ENCODE data around the gene CPZ. TPM values are rescaled to one million over a fixed set of nuclear protein-coding genes. Genes with fewer than 3 reads are reported as not detected.

CPZ gene
- total RNA-seq, 1 experiment from 2014 or later, result 9.1 TPM

GRCh38 chr4:8582436-8582835 is 10.1 kb upstream of the CPZ start:
- ChIA-PET CTCF (no interaction called here), POLR2A (ENCODE audit: unreplicated experiment) (no interaction called here)
- Histone ChIP-seq H3K27ac (no peak overlapping the region), H3K9me2 (ENCODE audit: insufficient read depth) (no peaks in the 10 kb centered on the region), H3K4me1 (replicated peaks; ENCODE audit: insufficient read depth) (no peaks in the 10 kb centered on the region), H3K4me3 (no peak overlapping the region), H3K27me3 (ENCODE audit: insufficient read depth, low read depth) (no peaks in the 10 kb centered on the region), H3F3A (ENCODE audit: insufficient read depth, low read depth) (no peaks in the 10 kb centered on the region; the same call in 1 of the 2 replicates), H3K4me2 (no peak overlapping the region), H3K9me3 (ENCODE audit: insufficient read depth, low read depth) (no peaks in the 10 kb centered on the region), H3K79me2 (ENCODE audit: low read depth) (no peaks in the 10 kb centered on the region), H4K20me1 (ENCODE audit: insufficient read depth) (no peaks in the 10 kb centered on the region), H2AFZ (no peak overlapping the region), H3K36me3 (ENCODE audit: low read depth) (no peaks in the 10 kb centered on the region)
- no TSS peak for BruUV-seq (replicated peaks)
- intact Hi-C loops (cut with micrococcal nuclease; ENCODE audit: unreplicated experiment), result no loop called here
- no peak for TF ChIP-seq CTCF (conservative IDR thresholded peaks at IDR 0.05)
- no peak for TF ChIP-seq EZH2 (IDR thresholded peaks at IDR 0.05; ENCODE audit: low read depth)
- no peak for DNase-seq

- intact Hi-C loops (cut with micrococcal nuclease; ENCODE audit: unreplicated experiment), result no loop called here
- no peaks in the 10 kb centered on the region for H4K20me1 ChIP-seq (ENCODE audit: insufficient read depth)
- H3K4me1 ChIP-seq (replicated peaks; ENCODE audit: insufficient read depth), result no peaks in the 10 kb centered on the region
- TF ChIP-seq CTCF (conservative IDR thresholded peaks at IDR 0.05) (no peak), EZH2 (IDR thresholded peaks at IDR 0.05; ENCODE audit: low read depth) (no peak)
- H3K27ac ChIP-seq, result no peak overlapping the region
- no peaks in the 10 kb centered on the region; the same call in 1 of the 2 replicates for H3F3A ChIP-seq (ENCODE audit: insufficient read depth, low read depth)
- POLR2A ChIA-PET (ENCODE audit: unreplicated experiment), result interaction anchor here (0.6 kb wide), 1 partner anchor 567 kb away, joined by 10 read pairs; no protein-coding TSS in a partner anchor
- H2AFZ ChIP-seq, result no peak overlapping the region
- H3K9me2 ChIP-seq (ENCODE audit: insufficient read depth), result no peaks in the 10 kb centered on the region
- BruUV-seq (replicated peaks), result no TSS peak
- CTCF ChIA-PET, result interaction anchor here (0.5 kb wide), 1 partner anchor 60 kb away, joined by 4 read pairs; no protein-coding TSS in a partner anchor
- no peaks in the 10 kb centered on the region for H3K9me3 ChIP-seq (ENCODE audit: insufficient read depth, low read depth)
- no peaks in the 10 kb centered on the region for H3K79me2 ChIP-seq (ENCODE audit: low read depth)
- no peaks in the 10 kb centered on the region for H3K36me3 ChIP-seq (ENCODE audit: low read depth)
- H3K4me3 ChIP-seq, result no peak overlapping the region
- H3K27me3 ChIP-seq (ENCODE audit: insufficient read depth, low read depth), result no peaks in the 10 kb centered on the region
- no peak overlapping the region for H3K4me2 ChIP-seq
- no peak for DNase-seq
These were observed 9.5 kb upstream of the CPZ start for GRCh38 chr4:8582941-8583654.

- Histone ChIP-seq H3F3A (ENCODE audit: insufficient read depth, low read depth) (no peaks in the 10 kb centered on the region; the same call in 1 of the 2 replicates), H3K9me2 (ENCODE audit: insufficient read depth) (no peaks in the 10 kb centered on the region), H3K9me3 (ENCODE audit: insufficient read depth, low read depth) (no peaks in the 10 kb centered on the region), H3K4me1 (replicated peaks; ENCODE audit: insufficient read depth) (no peaks in the 10 kb centered on the region), H3K27me3 (ENCODE audit: insufficient read depth, low read depth) (no peaks in the 10 kb centered on the region), H3K27ac (no peak overlapping the region), H3K4me2 (no peak overlapping the region), H2AFZ (no peak overlapping the region), H3K4me3 (no peak overlapping the region), H4K20me1 (ENCODE audit: insufficient read depth) (no peaks in the 10 kb centered on the region), H3K79me2 (ENCODE audit: low read depth) (no peaks in the 10 kb centered on the region), H3K36me3 (ENCODE audit: low read depth) (no peaks in the 10 kb centered on the region)
- DNase-seq, result no peak
- no TSS peak for BruUV-seq (replicated peaks)
- ChIA-PET CTCF (interaction anchor here (0.5 kb wide), 1 partner anchor 61 kb away, joined by 4 read pairs; no protein-coding TSS in a partner anchor), POLR2A (ENCODE audit: unreplicated experiment) (interaction anchor here (0.6 kb wide), 1 partner anchor 568 kb away, joined by 10 read pairs; no protein-coding TSS in a partner anchor)
- intact Hi-C loops (cut with micrococcal nuclease; ENCODE audit: unreplicated experiment), result no loop called here
- TF ChIP-seq CTCF (conservative IDR thresholded peaks at IDR 0.05) (no peak), EZH2 (IDR thresholded peaks at IDR 0.05; ENCODE audit: low read depth) (no peak)
These were observed 8.9 kb upstream of the CPZ start for GRCh38 chr4:8583655-8584025.
